Vagina (tissue), 2 donors: ENCODE results near the gene GRM8. TPM values are rescaled to one million over a fixed set of nuclear protein-coding genes. Genes with fewer than 3 reads are reported as not detected.
A peak's percentile ranks its signal among the peaks of the same experiment; 100 is the strongest.

Experiments used
- DNase-seq, 2 donors: peaks; one replicate each; pipeline ENCODE4 v3.0.0-alpha.2; 2017; ENCODE audit errors: extremely low spot score in 2 of 2
- H3K27ac ChIP-seq: fragments of 200-600 bp; sonication (generic); one replicate; pipeline ENCODE4 v1.5.1; 2019
- H3K27me3 ChIP-seq: fragments of 200-600 bp; sonication (generic); one replicate; pipeline ENCODE4 v1.5.1; 2019
- H3K36me3 ChIP-seq, 2 donors: fragments of 200-600 bp; sonication (generic); one replicate each; pipeline ENCODE4 v1.5.1; 2017 to 2019
- H3K4me1 ChIP-seq: fragments of 200-600 bp; sonication (generic); one replicate; pipeline ENCODE4 v1.5.1; 2019
- H3K4me3 ChIP-seq, 2 donors: fragments of 200-600 bp; sonication (generic); 1 replicate in 1 of 2; 2 replicates in 1 of 2; pipeline ENCODE4 v1.5.1; 2016 to 2019
- H3K9me3 ChIP-seq: fragments of 200-600 bp; sonication (generic); one replicate; pipeline ENCODE4 v1.5.1; 2019
- POLR2A ChIP-seq, 2 donors: fragments of 450-650 bp; IDR thresholded peaks; one replicate each; pipeline ENCODE4 v1.6.1; 2017; ENCODE audit warnings: antibody characterized with exemption in 2 of 2, mild to moderate bottlenecking in 2 of 2, moderate library complexity in 2 of 2
- POLR2AphosphoS5 ChIP-seq, 2 donors: sonication (generic); formaldehyde crosslinking; IDR thresholded peaks; one replicate each; pipeline ENCODE4 v1.9.0; 2017; ENCODE audit warnings: antibody characterized with exemption in 2 of 2, mild to moderate bottlenecking in 2 of 2, low read depth in 1 of 2; ENCODE audit not compliant: insufficient read depth in 1 of 2
- intact Hi-C: fragments of 100-400 bp; cut with DNase I; formaldehyde crosslinking; loops from one replicate; pipeline ENCODE4 v1.15.1; 2023
- total RNA-seq: library from RNA; depleted of rRNA; stranded (reverse); fragments of >200 nt; gene quantifications from one replicate; pipeline ENCODE4 v1.2.3, GENCODE V29; 2016
- TF ChIP-seq, protein P1 (sequence below), 3 experiments: fragments of 450-650 bp in 2 of 3; fragments of 200-600 bp in 1 of 3; sonication (generic) in 1 of 3; IDR thresholded peaks; one replicate each; pipeline ENCODE4 v1.5.1; 2017 to 2019; ENCODE audit warnings: antibody characterized with exemption in 3 of 3, mild to moderate bottlenecking in 2 of 3, moderate library complexity in 2 of 3

Gene GRM8
- total RNA-seq, 1 donor from 2014 or later: not detected

GRCh38 chr7:127254163-127254684 is 1.5 kb upstream of the GRM8 start:
- intact Hi-C loops: loop anchor here (5.0 kb wide), 1 partner anchor 447 kb away; no protein-coding TSS in a partner anchor
- no peak for TF ChIP-seq POLR2AphosphoS5 (IDR thresholded peaks at IDR 0.05; ENCODE audit: insufficient read depth in 1 of 2, low read depth in 1 of 2)
- TF ChIP-seq, protein P1, sequence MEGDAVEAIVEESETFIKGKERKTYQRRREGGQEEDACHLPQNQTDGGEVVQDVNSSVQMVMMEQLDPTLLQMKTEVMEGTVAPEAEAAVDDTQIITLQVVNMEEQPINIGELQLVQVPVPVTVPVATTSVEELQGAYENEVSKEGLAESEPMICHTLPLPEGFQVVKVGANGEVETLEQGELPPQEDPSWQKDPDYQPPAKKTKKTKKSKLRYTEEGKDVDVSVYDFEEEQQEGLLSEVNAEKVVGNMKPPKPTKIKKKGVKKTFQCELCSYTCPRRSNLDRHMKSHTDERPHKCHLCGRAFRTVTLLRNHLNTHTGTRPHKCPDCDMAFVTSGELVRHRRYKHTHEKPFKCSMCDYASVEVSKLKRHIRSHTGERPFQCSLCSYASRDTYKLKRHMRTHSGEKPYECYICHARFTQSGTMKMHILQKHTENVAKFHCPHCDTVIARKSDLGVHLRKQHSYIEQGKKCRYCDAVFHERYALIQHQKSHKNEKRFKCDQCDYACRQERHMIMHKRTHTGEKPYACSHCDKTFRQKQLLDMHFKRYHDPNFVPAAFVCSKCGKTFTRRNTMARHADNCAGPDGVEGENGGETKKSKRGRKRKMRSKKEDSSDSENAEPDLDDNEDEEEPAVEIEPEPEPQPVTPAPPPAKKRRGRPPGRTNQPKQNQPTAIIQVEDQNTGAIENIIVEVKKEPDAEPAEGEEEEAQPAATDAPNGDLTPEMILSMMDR (IDR thresholded peaks at IDR 0.05): no peak
- TF ChIP-seq POLR2A (IDR thresholded peaks at IDR 0.05): no peak
- no peaks in the 10 kb centered on the region for H3K27me3 ChIP-seq
- H3K36me3 ChIP-seq: no peaks in the 10 kb centered on the region
- H3K9me3 ChIP-seq: no peaks in the 10 kb centered on the region
- H3K4me1 ChIP-seq: peaks cover 19% of the 10 kb centered on the region
- H3K4me3 ChIP-seq: peak overlapping the region; percentile 67 to 70
- no peak for DNase-seq
- H3K27ac ChIP-seq: no peak overlapping the region

- Histone ChIP-seq H3K27ac (no peak overlapping the region), H3K9me3 (no peaks in the 10 kb centered on the region), H3K4me1 (peaks cover 19% of the 10 kb centered on the region), H3K27me3 (no peaks in the 10 kb centered on the region), H3K36me3 (no peaks in the 10 kb centered on the region), H3K4me3 (peak overlapping the region; percentile 67 to 70)
- intact Hi-C loops: loop anchor here (5.0 kb wide), 1 partner anchor 446 kb away; no protein-coding TSS in a partner anchor
- no peak for TF ChIP-seq POLR2A (IDR thresholded peaks at IDR 0.05)
- TF ChIP-seq, protein P1 (IDR thresholded peaks at IDR 0.05): peak; percentile 28 to 60 (median 55)
- TF ChIP-seq POLR2AphosphoS5 (IDR thresholded peaks at IDR 0.05; ENCODE audit: insufficient read depth in 1 of 2, low read depth in 1 of 2): no peak
- DNase-seq: no peak
These were observed 781 bp upstream of the GRM8 start for GRCh38 chr7:127253281-127254162.

DNA sequence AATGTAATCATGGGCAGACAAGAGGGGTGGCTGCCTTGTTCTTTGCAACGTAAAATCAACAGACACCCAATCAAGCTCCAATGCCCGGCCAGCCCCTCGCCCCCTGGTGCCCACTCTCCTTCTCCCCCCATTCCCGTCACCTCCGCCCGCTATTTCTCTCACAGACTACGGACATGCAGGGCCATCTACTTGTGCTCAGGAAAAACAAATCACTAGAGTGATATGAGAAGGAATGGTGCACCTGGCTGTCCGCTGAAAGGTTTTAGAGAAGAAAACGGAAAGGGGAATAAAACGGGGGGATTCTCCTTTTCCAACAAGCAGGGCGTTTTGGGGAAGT is 396 bp downstream of the GRM8 start:
- Histone ChIP-seq H3K36me3 (no peaks in the 10 kb centered on the region), H3K4me1 (peaks cover 19% of the 10 kb centered on the region), H3K4me3 (peak overlapping the region; percentile 67 to 70), H3K27me3 (no peaks in the 10 kb centered on the region), H3K9me3 (no peaks in the 10 kb centered on the region), H3K27ac (no peak overlapping the region)
- no peak for DNase-seq
- TF ChIP-seq, protein P1 (IDR thresholded peaks at IDR 0.05): no peak
- TF ChIP-seq POLR2AphosphoS5 (IDR thresholded peaks at IDR 0.05; ENCODE audit: insufficient read depth in 1 of 2, low read depth in 1 of 2) (no peak), POLR2A (IDR thresholded peaks at IDR 0.05) (no peak)
- intact Hi-C loops: loop anchor here (5.0 kb wide), 1 partner anchor 445 kb away; no protein-coding TSS in a partner anchor

GRCh38 chr7:127251465-127252376 is 1.0 kb downstream of the GRM8 start:
- Histone ChIP-seq H3K27me3 (no peaks in the 10 kb centered on the region), H3K4me3 (peak overlapping the region; percentile 67 to 70), H3K27ac (no peak overlapping the region), H3K4me1 (peaks cover 19% of the 10 kb centered on the region), H3K36me3 (no peaks in the 10 kb centered on the region), H3K9me3 (no peaks in the 10 kb centered on the region)
- TF ChIP-seq POLR2AphosphoS5 (IDR thresholded peaks at IDR 0.05; ENCODE audit: insufficient read depth in 1 of 2, low read depth in 1 of 2): no peak
- TF ChIP-seq POLR2A (IDR thresholded peaks at IDR 0.05): no peak
- TF ChIP-seq, protein P1 (IDR thresholded peaks at IDR 0.05): no peak
- intact Hi-C loops: loop anchor here (5.0 kb wide), 1 partner anchor 444 kb away; no protein-coding TSS in a partner anchor
- DNase-seq: no peak
